Measurements from ENCODE around the gene THBS2.

THBS2 gene

DNA sequence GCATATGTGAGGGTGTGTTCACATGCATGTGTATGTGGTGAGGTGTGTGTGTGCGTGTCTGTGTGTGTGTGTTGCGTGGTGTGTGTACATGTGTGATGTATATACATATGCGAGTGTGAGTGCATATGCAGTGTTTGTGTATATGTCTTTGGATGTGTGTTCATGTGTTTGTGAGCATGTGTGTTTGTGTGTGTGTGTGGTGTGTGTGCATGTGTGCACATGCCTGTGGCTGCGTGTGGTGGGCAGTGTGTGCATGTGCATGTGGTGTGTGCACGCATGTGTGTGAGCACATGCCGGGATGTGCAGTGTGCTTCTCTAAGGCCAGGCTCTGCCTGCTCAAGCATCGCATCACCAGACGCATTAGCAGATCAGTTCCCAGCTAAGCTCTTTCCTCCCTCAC lies 5.7 kb downstream of the THBS2 start:
- DNase-seq: no peak

- DNase-seq: no peak
These were observed 6.2 kb downstream of the THBS2 start for GRCh38 chr6:169247419-169247818.

DNA sequence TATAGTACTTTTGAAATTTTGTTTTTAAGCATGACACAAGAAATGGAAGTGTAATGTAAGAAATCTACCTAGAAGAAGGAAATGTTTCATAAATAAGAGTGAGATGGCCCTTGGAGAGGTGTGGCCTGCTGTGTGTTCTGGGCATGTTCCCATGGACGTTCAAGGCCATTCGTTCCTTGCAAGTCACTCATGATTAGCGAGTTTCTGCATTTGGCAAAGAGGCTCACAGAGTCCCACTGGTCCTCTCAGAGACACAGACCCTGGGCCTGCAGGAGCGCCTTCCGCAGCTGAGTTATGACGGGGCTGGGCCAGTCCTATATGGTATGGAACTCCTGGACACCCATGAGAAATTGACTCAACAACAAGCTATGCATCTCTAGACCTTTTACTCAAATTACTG lies 7.2 kb downstream of the THBS2 start:
- DNase-seq: no peak

DNA sequence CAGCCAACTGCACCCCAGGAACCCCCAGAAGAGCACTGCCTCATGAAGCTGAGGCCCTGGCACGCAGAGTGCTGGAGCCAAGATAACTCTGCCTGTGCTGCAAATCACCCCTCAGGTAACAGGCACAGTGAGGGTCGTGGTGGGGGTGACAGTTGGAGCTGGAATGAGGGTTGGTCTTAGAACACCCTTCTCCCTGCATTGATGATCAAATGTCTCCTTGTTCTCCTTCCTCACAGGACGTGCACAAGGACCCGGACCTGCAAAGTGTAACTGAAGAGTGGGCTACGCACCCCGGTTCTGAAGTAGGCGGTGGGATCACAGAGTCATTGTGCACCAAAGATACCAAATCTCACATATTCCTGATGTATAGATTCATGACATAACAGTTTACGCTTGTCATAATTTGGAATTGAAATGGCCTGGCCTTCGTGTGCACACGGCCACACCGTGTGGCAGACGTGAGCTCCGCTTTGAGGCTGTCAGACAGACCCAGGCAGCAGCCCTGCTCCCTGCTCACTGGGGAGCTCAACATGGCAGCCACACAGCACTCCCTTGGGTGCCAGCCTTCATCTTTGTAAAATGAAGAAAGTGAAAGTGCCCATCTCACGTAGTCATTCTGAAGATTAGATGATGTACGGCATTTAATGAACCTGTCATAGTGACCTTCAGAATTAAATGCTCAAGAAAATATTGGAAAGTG lies 8.8 kb downstream of the THBS2 start:
- DNase-seq: no peak

DNA sequence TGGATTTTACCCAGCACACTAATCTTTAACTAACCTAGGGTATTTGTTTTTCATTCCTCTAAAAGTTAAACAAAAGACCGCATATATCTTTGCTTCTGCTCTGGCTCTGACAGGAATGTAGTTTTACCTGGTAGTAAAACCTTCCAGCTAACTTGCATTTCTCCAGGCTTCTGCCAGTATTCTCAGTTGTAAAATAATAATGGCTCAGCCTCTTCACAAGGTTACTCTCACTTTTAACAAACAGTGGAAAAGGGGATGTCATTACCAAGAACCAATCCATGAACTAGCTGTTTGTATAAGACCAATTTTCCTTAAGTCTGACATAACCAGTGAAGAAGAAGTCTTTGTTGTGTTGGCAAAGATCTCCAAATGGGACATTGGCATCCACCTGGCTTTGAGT lies 10.0 kb downstream of the THBS2 start:
- DNase-seq: no peak

DNA sequence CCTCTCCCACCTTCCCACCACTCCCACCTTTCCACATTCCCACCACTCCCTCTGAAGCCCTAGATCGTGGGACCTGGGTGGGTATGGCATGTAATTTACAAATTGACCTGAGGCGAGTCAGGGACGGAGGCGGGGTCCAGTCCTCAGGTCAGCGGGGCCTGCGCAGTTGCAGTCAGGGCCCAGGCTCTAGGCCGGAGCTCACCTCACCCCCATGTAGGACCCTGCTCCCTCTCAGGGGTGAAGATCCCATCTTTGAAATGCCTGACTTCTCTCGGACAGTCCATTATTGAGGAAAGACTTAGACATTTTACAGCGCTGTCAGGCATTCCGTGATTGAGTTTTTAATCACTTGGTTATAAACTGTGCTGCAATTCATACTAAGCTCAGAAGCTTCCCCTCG lies 10.5 kb downstream of the THBS2 start:
- DNase-seq: no peak

- no peak for DNase-seq
These were observed 11.8 kb downstream of the THBS2 start for GRCh38 chr6:169241688-169242350.

- no peak for DNase-seq
These were observed 12.9 kb downstream of the THBS2 start for GRCh38 chr6:169240591-169241390.

DNA sequence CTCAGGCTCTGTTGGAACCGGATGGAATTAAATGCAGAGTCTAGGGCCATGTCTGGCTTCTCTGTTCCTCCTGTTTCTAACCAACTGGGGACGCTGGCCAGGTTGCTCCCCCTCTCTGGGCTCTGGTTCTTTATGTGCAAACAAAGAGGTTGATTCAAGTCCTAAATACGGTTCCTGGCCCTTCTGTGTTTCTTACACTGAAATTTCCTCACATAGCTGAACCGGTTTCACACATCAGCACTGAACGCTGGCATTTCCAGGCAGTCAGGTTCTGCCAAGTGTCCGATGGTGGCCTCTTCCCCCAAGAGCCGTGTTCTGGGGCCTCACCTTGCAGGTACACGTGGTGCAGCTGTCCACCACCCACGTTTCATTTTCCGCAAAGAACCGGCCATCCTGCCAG lies 13.5 kb downstream of the THBS2 start:
- no peak for DNase-seq

DNA sequence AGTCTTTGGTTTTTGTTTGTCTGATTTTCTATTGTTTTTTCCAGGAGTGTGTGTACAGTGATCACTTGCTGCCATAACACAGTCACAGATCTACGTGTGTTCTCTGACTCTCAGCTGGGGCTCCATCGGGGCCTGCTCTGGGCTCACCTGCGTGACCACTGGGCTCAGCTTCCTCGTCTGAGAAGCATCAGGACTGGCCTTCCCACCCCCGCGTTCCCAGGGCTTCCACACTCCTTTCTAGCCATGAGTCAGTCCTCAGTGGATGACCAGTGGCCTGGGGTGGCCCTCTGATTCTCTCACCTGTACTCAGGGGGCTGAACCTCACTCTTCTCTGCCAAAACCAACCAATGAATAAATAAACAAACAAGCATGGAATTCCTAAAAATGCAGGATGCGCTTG lies 14.5 kb downstream of the THBS2 start:
- DNase-seq: no peak

GRCh38 chr6:169238766-169239165 lies 14.9 kb downstream of the THBS2 start:
- DNase-seq: no peak

DNA sequence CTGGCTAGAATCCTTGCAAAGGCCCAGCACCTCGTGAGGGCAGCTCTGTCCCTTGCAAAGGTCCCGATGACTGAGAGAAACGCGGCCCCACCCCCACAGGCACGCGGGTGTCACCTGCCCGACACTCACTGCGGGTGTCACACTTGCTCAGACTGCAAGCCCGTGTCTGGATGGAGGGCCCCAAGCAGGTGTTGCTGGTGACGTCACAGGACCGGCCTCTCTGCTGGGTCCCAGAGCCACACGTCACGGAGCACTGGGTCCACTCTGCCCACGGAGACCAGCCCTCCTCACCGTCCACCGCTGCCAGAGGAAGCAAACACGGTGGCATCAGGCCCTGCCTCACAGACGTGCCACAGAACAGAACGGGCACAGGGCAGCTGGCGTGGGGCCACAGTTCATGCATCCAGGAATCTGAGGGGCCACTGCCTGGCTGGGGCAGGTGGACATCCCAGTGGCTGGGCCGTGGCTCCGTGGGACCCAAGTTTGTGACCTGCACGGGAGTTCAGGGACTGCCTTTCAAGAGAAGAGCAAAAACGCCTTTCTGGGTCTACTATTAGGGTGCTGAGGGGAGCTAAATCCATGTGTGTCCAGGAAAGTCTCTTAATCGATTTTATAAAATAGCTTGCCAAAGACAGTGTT lies 16.0 kb downstream of the THBS2 start:
- DNase-seq: no peak

DNA sequence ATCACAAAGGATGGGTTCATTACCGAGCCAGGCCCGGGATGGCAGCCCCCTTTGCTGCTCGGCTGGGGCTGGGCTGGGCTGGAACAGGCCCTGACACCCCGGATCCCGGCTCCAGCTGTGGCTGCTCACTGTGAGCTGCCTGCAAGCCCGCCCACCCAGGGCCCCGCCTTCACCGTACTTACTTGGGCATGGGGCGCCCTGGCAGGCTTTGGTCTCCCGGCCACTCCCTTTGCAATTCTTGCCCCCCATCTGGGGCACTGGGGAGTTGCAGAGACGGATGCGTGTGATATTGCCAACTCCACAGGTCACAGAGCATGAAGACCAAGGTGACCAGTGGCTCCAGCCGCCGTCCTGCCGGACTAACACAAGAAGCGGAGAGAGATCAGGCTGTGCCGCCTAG lies 16.7 kb downstream of the THBS2 start:
- no peak for DNase-seq

DNA sequence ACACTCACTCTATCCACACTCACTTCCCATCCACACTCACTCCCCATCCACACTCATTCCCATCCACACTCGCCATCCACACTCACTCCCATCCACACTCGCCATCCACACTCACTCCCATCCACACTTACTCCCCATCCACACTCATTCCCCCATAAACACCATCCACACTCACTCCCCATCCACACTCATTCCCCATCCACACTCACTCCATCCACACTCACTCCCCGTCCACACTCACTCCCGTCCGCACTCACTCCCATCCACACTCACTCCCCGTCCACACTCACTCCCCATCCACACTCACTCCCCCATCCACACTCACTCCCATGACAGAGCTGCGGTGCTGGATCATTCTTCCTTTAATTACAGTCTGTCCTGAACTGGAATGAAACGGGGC lies 17.1 kb downstream of the THBS2 start:
- no peak for DNase-seq

- no peak for DNase-seq
These were observed 18.4 kb downstream of the THBS2 start for GRCh38 chr6:169235286-169235685.

DNA sequence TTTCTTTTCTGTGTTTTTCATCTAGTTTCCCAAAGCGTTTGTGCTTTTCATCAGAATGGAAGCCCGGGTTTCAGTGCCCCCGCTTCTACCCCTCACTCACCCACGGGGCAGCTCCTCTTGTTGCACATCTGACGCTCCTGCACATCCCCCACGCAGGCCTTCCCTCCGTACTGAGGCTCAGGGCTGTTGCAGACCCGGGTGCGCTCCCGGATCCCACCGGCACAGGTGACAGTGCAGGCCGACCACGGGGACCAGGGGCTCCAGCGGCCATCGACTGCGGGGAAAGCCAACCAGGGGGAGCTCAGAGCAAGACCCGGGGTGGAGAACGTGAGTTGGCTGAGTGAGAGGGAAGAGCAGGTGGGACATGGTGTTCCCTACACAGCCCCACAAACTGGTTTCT lies 19.0 kb downstream of the THBS2 start:
- no peak for DNase-seq

- no peak for DNase-seq
These were observed 19.8 kb downstream of the THBS2 start for GRCh38 chr6:169233832-169234231.

DNA sequence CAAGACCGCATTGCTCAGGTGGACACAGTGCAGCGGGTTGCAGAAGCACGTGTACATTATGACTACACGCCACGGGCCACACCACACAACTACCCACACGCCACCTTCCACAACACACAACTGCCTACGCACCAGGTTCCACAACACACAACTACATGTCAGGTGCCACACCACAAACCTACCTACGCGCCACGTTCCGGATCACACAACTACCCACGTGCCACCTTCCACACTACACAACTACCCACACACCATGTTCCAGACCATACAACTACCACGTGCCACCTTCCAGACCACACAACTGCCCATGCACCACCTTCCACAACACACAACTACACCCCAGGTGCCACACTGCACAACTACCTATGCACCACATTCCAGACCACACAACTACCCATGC lies 20.5 kb downstream of the THBS2 start:
- DNase-seq: no peak

DNA sequence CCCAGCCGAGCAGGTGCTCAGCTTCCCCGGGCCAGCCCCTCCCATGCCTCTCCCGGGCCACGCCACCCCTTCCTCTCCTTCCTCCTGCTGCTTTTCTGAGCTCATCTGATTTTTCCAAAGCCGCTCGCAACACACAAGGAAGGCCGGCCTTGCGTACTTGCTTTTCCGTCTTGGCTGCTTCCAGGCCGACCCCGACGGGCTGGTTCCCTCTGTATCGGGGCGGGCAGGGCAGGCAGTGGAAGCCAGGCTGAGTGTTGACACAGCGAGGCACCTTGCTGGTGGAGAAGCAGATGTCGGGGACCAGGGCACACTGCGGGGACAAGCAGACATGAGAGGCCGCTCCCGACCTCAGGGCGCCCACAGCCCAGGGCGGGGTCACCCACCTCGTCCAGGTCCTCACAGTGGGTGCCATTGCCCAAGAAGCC lies 21.1 kb downstream of the THBS2 start:
- no peak for DNase-seq

DNA sequence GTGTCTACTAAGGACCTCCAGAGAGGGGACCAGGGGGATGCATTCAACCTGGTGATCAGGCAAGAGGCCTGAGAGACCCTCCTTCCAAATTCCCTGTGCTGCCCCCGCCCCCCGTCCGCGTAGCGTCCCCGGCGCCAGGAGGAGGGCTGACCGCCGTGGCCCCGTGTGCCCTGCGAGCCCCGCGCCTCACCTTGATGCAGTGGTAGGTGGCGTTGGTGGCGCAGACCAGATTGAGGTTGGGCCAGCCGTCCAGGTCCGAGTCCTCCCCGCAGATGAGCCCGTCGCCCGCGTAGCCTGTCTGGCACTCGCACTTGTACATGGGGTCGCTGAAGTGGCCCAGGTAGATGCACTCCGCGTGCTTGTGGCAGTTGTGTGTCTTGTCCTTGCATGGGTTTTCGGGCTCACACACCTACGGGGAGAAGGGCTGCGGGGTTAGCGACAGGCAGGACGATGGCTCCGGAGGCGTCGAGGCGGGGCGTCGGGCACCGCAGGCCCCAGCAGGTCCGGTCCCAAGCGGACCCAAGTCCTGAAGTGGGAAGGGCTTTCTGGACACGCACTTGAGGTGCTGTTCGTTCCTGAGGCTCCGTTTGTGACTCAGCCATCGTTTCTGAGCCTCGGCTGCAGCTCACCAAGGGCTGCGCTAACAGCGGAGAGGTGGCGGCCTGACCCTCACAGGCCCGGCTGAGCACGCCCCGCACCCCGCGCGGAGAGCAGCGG lies 21.7 kb downstream of the THBS2 start:
- DNase-seq: no peak

GRCh38 chr6:169230946-169231789 lies 22.5 kb downstream of the THBS2 start:
- no peak for DNase-seq

DNA sequence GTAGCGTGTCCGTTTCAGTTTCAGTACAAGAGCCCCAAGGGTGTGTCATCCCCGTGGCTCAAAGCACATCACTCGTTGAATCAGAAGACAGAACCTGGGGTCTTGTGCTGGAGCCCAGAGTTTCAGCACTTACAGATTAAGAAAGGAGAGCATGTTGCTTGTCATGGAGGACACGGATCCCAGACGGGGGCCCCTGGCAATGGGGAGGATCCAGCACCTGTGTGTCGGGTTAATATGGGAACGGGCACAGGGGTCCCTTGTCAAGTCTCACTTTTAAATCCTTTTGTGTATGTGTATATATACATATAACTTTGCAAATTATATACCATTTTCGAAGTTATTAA lies 23.4 kb downstream of the THBS2 start:
- DNase-seq: no peak

All from activated gamma-delta T cell (primary cell).